K562 (cell line): Measurements from ENCODE around the gene AMT. TPM values are rescaled to one million over a fixed set of nuclear protein-coding genes. Genes with fewer than 3 reads are reported as not detected.

ENCODE experiments used
- ATF2 ChIP-seq: sonication (generic); formaldehyde crosslinking; IDR thresholded peaks from 2 replicates; pipeline ENCODE4 v1.8.1; 2022; ENCODE audit warnings: missing genetic modification reagents
- CBX2 ChIP-seq: fragments of 200-600 bp; sonication (generic); IDR thresholded peaks from one replicate; pipeline ENCODE4 v1.6.1; 2012; ENCODE audit warnings: mild to moderate bottlenecking, low read length, inconsistent platforms; ENCODE audit not compliant: insufficient read depth, poor library complexity, severe bottlenecking
- ELK3 ChIP-seq: fragments of 450-650 bp; formaldehyde crosslinking; IDR thresholded peaks from 2 replicates; pipeline ENCODE4 v1.4.0; 2020; ENCODE audit warnings: mild to moderate bottlenecking
- HDAC6 ChIP-seq: IDR thresholded peaks from 2 replicates; pipeline ENCODE4 v1.6.1; 2012; ENCODE audit warnings: low read depth, mild to moderate bottlenecking, control low read depth, inconsistent platforms, low read length, moderate library complexity
- JUND ChIP-seq, 2 experiments: IDR thresholded peaks; 2 replicates in 1 of 2; 3 replicates in 1 of 2; pipeline ENCODE4 v1.6.1; 2011; ENCODE audit warnings: borderline replicate concordance in 2 of 2, low read depth in 2 of 2, low read length in 2 of 2, improper control_type of control experiment in 1 of 2, missing biosample characterization in 1 of 2, missing genetic modification characterization in 1 of 2, missing genetic modification reagents in 1 of 2
- MAFG ChIP-seq: fragments of 450-650 bp; conservative IDR thresholded peaks from 2 replicates; pipeline ENCODE4 v1.6.1; 2016; ENCODE audit warnings: missing genetic modification characterization, missing compliant biosample characterization
- MTF1 ChIP-seq: fragments of 250-450 bp; sonication (Bioruptor Pico); IDR thresholded peaks from 2 replicates; pipeline ENCODE4 v1.9.0; 2021; ENCODE audit warnings: moderate library complexity, mild to moderate bottlenecking, inconsistent platforms, borderline replicate concordance
- NFYB ChIP-seq: IDR thresholded peaks from 2 replicates; pipeline ENCODE4 v1.6.1; 2011; ENCODE audit warnings: mild to moderate bottlenecking, moderate library complexity; ENCODE audit not compliant: insufficient read length; ENCODE audit errors: extremely low read depth
- PKNOX1 ChIP-seq: fragments of 450-650 bp; IDR thresholded peaks from 2 replicates; pipeline ENCODE4 v1.6.1; 2016
- POLR2A ChIP-seq: fragments of 450-650 bp; conservative IDR thresholded peaks from 2 replicates; pipeline ENCODE4 v1.6.1; 2016
- POLR3A ChIP-seq: IDR thresholded peaks from 2 replicates; pipeline ENCODE4 v1.6.1; 2011; ENCODE audit warnings: borderline replicate concordance, mild to moderate bottlenecking, moderate library complexity; ENCODE audit not compliant: insufficient read length, insufficient read depth; ENCODE audit errors: extremely low read depth
- SOX6 ChIP-seq: fragments of 450-650 bp; IDR thresholded peaks from 2 replicates; pipeline ENCODE4 v1.6.1; 2014; ENCODE audit warnings: mild to moderate bottlenecking
- SPI1 ChIP-seq: IDR thresholded peaks from 2 replicates; pipeline ENCODE4 v1.6.1; 2011; ENCODE audit warnings: low read depth, low read length, control low read depth, borderline replicate concordance
- TCF15 ChIP-seq: fragments of 250-450 bp; sonication (Bioruptor Pico); IDR thresholded peaks from 2 replicates; pipeline ENCODE4 v1.8.0; 2022; ENCODE audit warnings: moderate library complexity, mild to moderate bottlenecking, inconsistent platforms
- THAP7 ChIP-seq: fragments of 250-450 bp; sonication (Bioruptor Pico); IDR thresholded peaks from 2 replicates; pipeline ENCODE4 v1.5.0; 2021
- ZBTB7A ChIP-seq: IDR thresholded peaks from 2 replicates; pipeline ENCODE4 v1.6.1; 2011; ENCODE audit warnings: low read depth, mild to moderate bottlenecking, low read length, moderate library complexity, borderline replicate concordance; ENCODE audit not compliant: control insufficient read depth
- ZC3H4 ChIP-seq: sonication (generic); formaldehyde crosslinking; IDR thresholded peaks from 2 replicates; pipeline ENCODE4 v1.9.0; 2021; ENCODE audit warnings: missing genetic modification reagents, borderline replicate concordance
- ZMIZ1 ChIP-seq, 2 experiments: fragments of 150-350 bp in 1 of 2; IDR thresholded peaks; 2 replicates each; pipeline ENCODE4 v1.6.1; 2012 to 2016; ENCODE audit warnings: low read depth in 2 of 2, low read length in 2 of 2, mild to moderate bottlenecking in 1 of 2, moderate library complexity in 1 of 2
- polyA plus RNA-seq, 8 experiments: library from polyadenylated mRNA; depleted of rRNA in 4 of 8; stranded (reverse) in 5 of 8; unstranded in 3 of 8; fragments of >200 nt; fragmentation: Nextera tagmentation in 2 of 8; fragmentation: Illumina TruSeq in 1 of 8; extraction: Ambion mirVana in 2 of 8; extraction: Trizol in 1 of 8; gene quantifications; 2 replicates each; pipeline versions ENCODE4 v1.2.1 to v1.2.3, GENCODE V29; 2011 to 2014; ENCODE audit warnings: inconsistent platforms in 1 of 8, missing spikeins in 1 of 8
- total RNA-seq, 7 experiments: library from RNA; depleted of rRNA in 6 of 7; stranded (reverse); fragments of >200 nt in 6 of 7; fragmentation: Illumina TruSeq in 2 of 7; extraction: Trizol in 2 of 7; gene quantifications; 2 replicates each; pipeline versions ENCODE4 v1.2.1 to v1.2.3, GENCODE V29; 2011 to 2021; ENCODE audit warnings: low replicate concordance in 1 of 7

The AMT gene
- total and polyA plus RNA-seq, 9 of the 15 experiments (the other 6 are each of a cell fraction or from before 2014, with no cell fraction given) = 0.14 to 2.1 (median 0.52) TPM

- TF ChIP-seq ZMIZ1 (IDR thresholded peaks at IDR 0.05; ENCODE audit: low read depth in 2 of 2, low read length in 2 of 2) (no peak), SPI1 (0 out of 2 replicates have a peak, but pooled peaks have one; percentile 8), NFYB (peak; percentile 48), HDAC6 (no peak), ATF2 (no peak), ZBTB7A (no peak), SOX6 (0 out of 2 replicates have a peak, but pooled peaks have one; percentile 7), PKNOX1 (peak; percentile 64), ELK3 (CRISPR knock-in tag) (no peak), CBX2 (no peak), MAFG (no peak), POLR2A (peak; percentile 78; the same call in 1 of the 2 replicates), THAP7 (CRISPR knock-in tag) (no peak), POLR3A (no peak), TCF15 (no peak), ZC3H4 (CRISPR knock-in tag) (0 out of 2 replicates have a peak, but pooled peaks have one; percentile 64), MTF1 (CRISPR knock-in tag) (no peak), JUND (IDR thresholded peaks at IDR 0.05; ENCODE audit: borderline replicate concordance, low read depth, low read length) (0 out of 2 replicates have a peak, but pooled peaks have one; percentile 4), JUND (tag; IDR thresholded peaks at IDR 0.05; ENCODE audit: borderline replicate concordance, low read depth, low read length) (no peak)
Measured at GRCh38 chr3:49469936-49470713, 47.9 kb upstream of the AMT start, which contains the start of gene DAG1 (continued).
